Osteoblast (primary cell): ENCODE results near the gene RBFOX2. TPM values are rescaled to one million over a fixed set of nuclear protein-coding genes. Genes with fewer than 3 reads are reported as not detected.

Experiments used
- DNase-seq: peaks from one replicate; pipeline ENCODE4 v3.0.0; 2011; ENCODE audit warnings: low spot score, mixed read lengths; ENCODE audit not compliant: insufficient read length; ENCODE audit errors: missing footprints
- H2AFZ ChIP-seq: 2 replicates; pipeline ENCODE4 v1.6.0; 2011; ENCODE audit warnings: mild to moderate bottlenecking, low read length
- H3K27ac ChIP-seq: 2 replicates; pipeline ENCODE4 v1.5.1; 2011; ENCODE audit warnings: mild to moderate bottlenecking, low read depth, low read length, moderate library complexity
- H3K27me3 ChIP-seq: 2 replicates; pipeline ENCODE4 v1.6.0; 2012; ENCODE audit warnings: mild to moderate bottlenecking, control low read depth, inconsistent platforms, low read length, moderate library complexity; ENCODE audit not compliant: insufficient read depth
- H3K36me3 ChIP-seq: 2 replicates; pipeline ENCODE4 v1.5.1; 2011; ENCODE audit warnings: mild to moderate bottlenecking, low read length, control low read depth, moderate library complexity; ENCODE audit not compliant: insufficient read depth
- H3K4me1 ChIP-seq: 2 replicates; pipeline ENCODE4 v1.5.1; 2011; ENCODE audit warnings: mild to moderate bottlenecking, low read length, control low read depth, moderate library complexity; ENCODE audit not compliant: insufficient read depth
- H3K4me2 ChIP-seq: 2 replicates; pipeline ENCODE4 v1.6.0; 2011; ENCODE audit warnings: mild to moderate bottlenecking, low read length; ENCODE audit not compliant: insufficient read depth
- H3K4me3 ChIP-seq: fragments of 200-600 bp; sonication (generic); 3 replicates; pipeline ENCODE4 v1.5.1; 2012; ENCODE audit warnings: mild to moderate bottlenecking, low read length, inconsistent platforms; ENCODE audit not compliant: insufficient read depth
- H3K79me2 ChIP-seq: 2 replicates; pipeline ENCODE4 v1.6.0; 2012; ENCODE audit warnings: mild to moderate bottlenecking, low read length, control low read depth, inconsistent platforms; ENCODE audit not compliant: insufficient read depth
- H3K9me3 ChIP-seq: 2 replicates; pipeline ENCODE4 v1.5.1; 2011; ENCODE audit warnings: low read depth, low read length, control low read depth
- H4K20me1 ChIP-seq: 2 replicates; pipeline ENCODE4 v1.6.0; 2012; ENCODE audit warnings: mild to moderate bottlenecking, low read length, control low read depth; ENCODE audit not compliant: insufficient read depth
- total RNA-seq: library from RNA; depleted of rRNA; stranded (reverse); fragments of >200 nt; gene quantifications from 2 replicates; pipeline ENCODE4 v1.2.3, GENCODE V29; 2012
- TF ChIP-seq, protein P1 (sequence below): IDR thresholded peaks from 2 replicates; pipeline ENCODE4 v1.5.1; 2011; ENCODE audit warnings: mild to moderate bottlenecking, low read depth, low read length, moderate library complexity; ENCODE audit errors: extremely low read depth

RBFOX2 gene
- total RNA-seq, 1 donor = 171 TPM

DNA sequence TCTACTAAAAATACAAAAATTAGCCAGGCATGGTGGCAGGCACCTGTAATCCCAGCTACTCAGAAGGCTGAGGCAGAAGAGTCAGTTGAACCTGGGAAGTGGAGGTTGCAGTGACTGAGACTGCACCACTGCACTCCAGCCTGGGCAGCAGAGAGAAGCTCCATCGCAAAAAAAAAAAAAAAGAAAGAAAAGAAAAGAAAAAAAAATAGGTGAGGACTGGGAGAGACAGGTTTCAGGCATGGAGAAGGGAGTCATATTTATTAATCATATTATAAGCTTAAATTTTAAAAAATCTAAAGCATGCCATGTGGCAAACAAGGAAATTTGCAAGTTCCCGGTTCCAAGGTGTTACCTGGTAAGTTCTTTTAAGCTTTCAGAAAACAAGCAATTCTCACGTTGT lies 311.1 kb downstream of the RBFOX2 start, which contains the start of gene APOL5:
Gene APOL5 (plus strand): TSS at position 301 of the 400 bp plus-strand sequence. CDS start 0 bp downstream, at position 301.
- H3K4me3 ChIP-seq = no peak within 1 kb of the TSS
- TF ChIP-seq, protein P1, sequence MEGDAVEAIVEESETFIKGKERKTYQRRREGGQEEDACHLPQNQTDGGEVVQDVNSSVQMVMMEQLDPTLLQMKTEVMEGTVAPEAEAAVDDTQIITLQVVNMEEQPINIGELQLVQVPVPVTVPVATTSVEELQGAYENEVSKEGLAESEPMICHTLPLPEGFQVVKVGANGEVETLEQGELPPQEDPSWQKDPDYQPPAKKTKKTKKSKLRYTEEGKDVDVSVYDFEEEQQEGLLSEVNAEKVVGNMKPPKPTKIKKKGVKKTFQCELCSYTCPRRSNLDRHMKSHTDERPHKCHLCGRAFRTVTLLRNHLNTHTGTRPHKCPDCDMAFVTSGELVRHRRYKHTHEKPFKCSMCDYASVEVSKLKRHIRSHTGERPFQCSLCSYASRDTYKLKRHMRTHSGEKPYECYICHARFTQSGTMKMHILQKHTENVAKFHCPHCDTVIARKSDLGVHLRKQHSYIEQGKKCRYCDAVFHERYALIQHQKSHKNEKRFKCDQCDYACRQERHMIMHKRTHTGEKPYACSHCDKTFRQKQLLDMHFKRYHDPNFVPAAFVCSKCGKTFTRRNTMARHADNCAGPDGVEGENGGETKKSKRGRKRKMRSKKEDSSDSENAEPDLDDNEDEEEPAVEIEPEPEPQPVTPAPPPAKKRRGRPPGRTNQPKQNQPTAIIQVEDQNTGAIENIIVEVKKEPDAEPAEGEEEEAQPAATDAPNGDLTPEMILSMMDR = no peak
- no peak for DNase-seq
- no peaks in the 10 kb centered on the region for H3K4me1 ChIP-seq
- H3K27ac ChIP-seq = no peak within 1 kb of the TSS
- H2AFZ ChIP-seq = no peak within 1 kb of the TSS
- no peaks in the 10 kb centered on the region for H3K9me3 ChIP-seq
- no peaks in the 10 kb centered on the region for H3K79me2 ChIP-seq
- no peak within 1 kb of the TSS for H3K4me2 ChIP-seq
- H3K36me3 ChIP-seq = no peaks in the 10 kb centered on the region
- no peaks in the 10 kb centered on the region for H4K20me1 ChIP-seq
- H3K27me3 ChIP-seq = no peaks in the 10 kb centered on the region

DNA sequence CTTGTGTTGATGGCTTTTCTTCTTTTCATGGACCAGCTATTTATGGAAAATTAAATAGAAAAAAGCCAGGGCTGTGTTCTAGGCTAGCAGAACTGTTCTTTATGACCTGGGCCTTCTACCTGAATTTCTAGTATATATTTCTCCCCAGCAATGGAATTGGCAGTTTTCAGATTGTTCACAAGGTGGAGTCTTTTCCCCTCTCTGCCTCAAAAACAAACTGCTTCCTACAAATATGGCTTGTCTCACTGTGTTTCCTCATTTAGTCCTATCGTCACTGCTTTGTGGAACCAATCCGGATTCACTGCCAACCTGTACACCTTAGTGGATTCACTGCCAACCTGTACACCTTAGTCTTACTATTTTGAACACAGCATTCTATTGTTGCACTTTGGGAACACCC lies 316.0 kb downstream of the RBFOX2 start:
- Histone ChIP-seq H4K20me1 (no peaks in the 10 kb centered on the region), H3K9me3 (no peaks in the 10 kb centered on the region), H3K4me2 (no peak overlapping the region), H3K27me3 (no peaks in the 10 kb centered on the region), H3K27ac (no peak overlapping the region), H3K4me3 (no peak overlapping the region), H3K36me3 (no peaks in the 10 kb centered on the region), H3K4me1 (peaks cover 6% of the 10 kb centered on the region), H2AFZ (no peak overlapping the region), H3K79me2 (no peaks in the 10 kb centered on the region)
- DNase-seq = no peak
- TF ChIP-seq, protein P1 = no peak

DNA sequence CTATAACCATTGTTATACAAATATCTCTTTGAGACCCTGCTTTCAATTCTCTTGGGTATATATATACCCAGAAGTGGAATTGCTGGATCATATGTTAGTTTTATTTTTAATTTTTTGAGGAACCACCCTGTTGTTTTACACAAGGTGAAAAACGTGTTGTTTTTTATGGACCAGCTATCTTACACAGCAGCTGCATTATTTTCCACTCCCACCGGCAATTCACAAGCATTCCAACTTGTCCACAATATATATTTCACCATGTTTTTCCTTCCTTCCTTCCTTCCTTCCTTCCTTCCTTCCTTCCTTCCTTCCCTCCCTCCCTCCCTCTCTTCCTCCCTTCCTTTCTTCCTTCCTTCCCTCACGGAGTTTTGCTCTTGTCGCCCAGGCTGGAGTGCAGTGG lies 317.3 kb downstream of the RBFOX2 start:
- H3K4me3 ChIP-seq = no peak overlapping the region
- no peaks in the 10 kb centered on the region for H4K20me1 ChIP-seq
- DNase-seq = no peak
- H3K27me3 ChIP-seq = no peaks in the 10 kb centered on the region
- no peaks in the 10 kb centered on the region for H3K79me2 ChIP-seq
- H2AFZ ChIP-seq = no peak overlapping the region
- H3K9me3 ChIP-seq = no peaks in the 10 kb centered on the region
- H3K27ac ChIP-seq = no peak overlapping the region
- TF ChIP-seq, protein P1 = no peak
- no peak overlapping the region for H3K4me2 ChIP-seq
- H3K36me3 ChIP-seq = no peaks in the 10 kb centered on the region
- H3K4me1 ChIP-seq = peaks cover 6% of the 10 kb centered on the region

DNA sequence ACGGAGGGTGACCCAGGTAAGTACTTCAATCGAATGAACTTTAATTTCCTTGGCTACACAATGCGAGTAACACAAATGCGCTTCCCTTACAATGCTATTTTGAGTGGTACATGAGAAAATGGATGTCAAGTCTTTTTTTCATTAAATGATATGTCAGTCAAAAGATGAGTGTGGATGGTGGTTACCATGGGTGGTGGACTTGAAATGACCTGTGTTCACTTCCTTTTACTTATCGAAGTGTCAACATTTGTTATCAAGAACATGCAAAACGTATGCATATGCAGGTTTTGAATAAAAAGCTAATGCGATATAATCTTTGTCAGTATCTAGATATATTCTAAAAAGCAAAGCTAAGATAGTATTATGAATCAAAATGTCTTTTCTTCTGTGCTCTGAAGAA lies 319.7 kb downstream of the RBFOX2 start:
- H2AFZ ChIP-seq = no peak overlapping the region
- H3K79me2 ChIP-seq = no peaks in the 10 kb centered on the region
- TF ChIP-seq, protein P1 = no peak
- H3K36me3 ChIP-seq = no peaks in the 10 kb centered on the region
- peaks cover 23% of the 10 kb centered on the region for H3K4me1 ChIP-seq
- no peaks in the 10 kb centered on the region for H4K20me1 ChIP-seq
- H3K27ac ChIP-seq = no peak overlapping the region
- H3K9me3 ChIP-seq = no peaks in the 10 kb centered on the region
- no peak overlapping the region for H3K4me2 ChIP-seq
- no peak for DNase-seq
- no peak overlapping the region for H3K4me3 ChIP-seq
- no peaks in the 10 kb centered on the region for H3K27me3 ChIP-seq
